SK-N-SH (cell line): ENCODE results near the gene MAP3K19.

ENCODE experiments used
- MXI1 ChIP-seq: IDR thresholded peaks from 2 replicates; pipeline ENCODE4 v1.6.1; 2012; ENCODE audit warnings: mild to moderate bottlenecking, low read depth, low read length, improper control_type of control experiment
- POLR2AphosphoS5 ChIP-seq: IDR thresholded peaks from 2 replicates; pipeline ENCODE4 v1.6.1; 2012; ENCODE audit warnings: low read depth, low read length
- TF ChIP-seq, protein P1 (sequence below): fragments of 200-600 bp; sonication (generic); IDR thresholded peaks from 2 replicates; pipeline ENCODE4 v1.6.1; 2017; ENCODE audit warnings: antibody characterized with exemption, mild to moderate bottlenecking, moderate library complexity

DNA sequence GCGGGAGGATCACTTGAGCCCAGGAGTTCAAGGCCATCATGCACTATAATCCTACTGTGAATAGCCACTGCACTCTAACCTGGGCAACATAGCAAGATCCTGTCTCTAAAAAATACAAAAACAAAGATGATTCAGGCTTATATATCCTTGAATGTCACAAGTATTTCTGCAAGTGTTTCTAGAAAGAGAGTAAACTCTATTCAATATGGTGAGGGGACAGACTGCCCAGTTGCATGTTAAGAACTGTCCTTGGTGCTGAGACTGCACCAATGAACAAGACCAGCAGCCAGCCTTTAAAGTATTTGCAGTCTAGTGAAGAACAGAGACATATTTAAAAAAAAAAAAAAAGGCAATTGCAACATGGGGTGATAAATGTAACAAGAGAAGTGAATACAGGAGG, 16.4 kb downstream of the MAP3K19 start:
- TF ChIP-seq POLR2AphosphoS5 (no peak), MXI1 (no peak)
- TF ChIP-seq, protein P1, sequence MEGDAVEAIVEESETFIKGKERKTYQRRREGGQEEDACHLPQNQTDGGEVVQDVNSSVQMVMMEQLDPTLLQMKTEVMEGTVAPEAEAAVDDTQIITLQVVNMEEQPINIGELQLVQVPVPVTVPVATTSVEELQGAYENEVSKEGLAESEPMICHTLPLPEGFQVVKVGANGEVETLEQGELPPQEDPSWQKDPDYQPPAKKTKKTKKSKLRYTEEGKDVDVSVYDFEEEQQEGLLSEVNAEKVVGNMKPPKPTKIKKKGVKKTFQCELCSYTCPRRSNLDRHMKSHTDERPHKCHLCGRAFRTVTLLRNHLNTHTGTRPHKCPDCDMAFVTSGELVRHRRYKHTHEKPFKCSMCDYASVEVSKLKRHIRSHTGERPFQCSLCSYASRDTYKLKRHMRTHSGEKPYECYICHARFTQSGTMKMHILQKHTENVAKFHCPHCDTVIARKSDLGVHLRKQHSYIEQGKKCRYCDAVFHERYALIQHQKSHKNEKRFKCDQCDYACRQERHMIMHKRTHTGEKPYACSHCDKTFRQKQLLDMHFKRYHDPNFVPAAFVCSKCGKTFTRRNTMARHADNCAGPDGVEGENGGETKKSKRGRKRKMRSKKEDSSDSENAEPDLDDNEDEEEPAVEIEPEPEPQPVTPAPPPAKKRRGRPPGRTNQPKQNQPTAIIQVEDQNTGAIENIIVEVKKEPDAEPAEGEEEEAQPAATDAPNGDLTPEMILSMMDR = no peak
